Suprapubic skin (tissue), 3 donors: ENCODE results near the gene ARID4B.

ENCODE experiments used
- CTCF ChIP-seq, 2 donors: fragments of 200-600 bp in 1 of 2; fragments of 450-650 bp in 1 of 2; sonication (generic) in 1 of 2; IDR thresholded peaks; one replicate each; pipeline ENCODE4 v1.5.1; 2016 to 2019; ENCODE audit warnings: antibody characterized with exemption in 2 of 2, mild to moderate bottlenecking in 1 of 2, moderate library complexity in 1 of 2
- POLR2A ChIP-seq, 2 donors: fragments of 450-650 bp; IDR thresholded peaks; one replicate each; pipeline ENCODE4 v1.6.1; 2017; ENCODE audit warnings: antibody characterized with exemption in 2 of 2, mild to moderate bottlenecking in 2 of 2, moderate library complexity in 2 of 2

GRCh38 chr1:235181561-235182245, 146.3 kb downstream of the ARID4B start:
- TF ChIP-seq CTCF (IDR thresholded peaks at IDR 0.05) (no peak), POLR2A (IDR thresholded peaks at IDR 0.05) (no peak)
